ENCODE results near the gene C4BPA.

C4BPA gene

DNA sequence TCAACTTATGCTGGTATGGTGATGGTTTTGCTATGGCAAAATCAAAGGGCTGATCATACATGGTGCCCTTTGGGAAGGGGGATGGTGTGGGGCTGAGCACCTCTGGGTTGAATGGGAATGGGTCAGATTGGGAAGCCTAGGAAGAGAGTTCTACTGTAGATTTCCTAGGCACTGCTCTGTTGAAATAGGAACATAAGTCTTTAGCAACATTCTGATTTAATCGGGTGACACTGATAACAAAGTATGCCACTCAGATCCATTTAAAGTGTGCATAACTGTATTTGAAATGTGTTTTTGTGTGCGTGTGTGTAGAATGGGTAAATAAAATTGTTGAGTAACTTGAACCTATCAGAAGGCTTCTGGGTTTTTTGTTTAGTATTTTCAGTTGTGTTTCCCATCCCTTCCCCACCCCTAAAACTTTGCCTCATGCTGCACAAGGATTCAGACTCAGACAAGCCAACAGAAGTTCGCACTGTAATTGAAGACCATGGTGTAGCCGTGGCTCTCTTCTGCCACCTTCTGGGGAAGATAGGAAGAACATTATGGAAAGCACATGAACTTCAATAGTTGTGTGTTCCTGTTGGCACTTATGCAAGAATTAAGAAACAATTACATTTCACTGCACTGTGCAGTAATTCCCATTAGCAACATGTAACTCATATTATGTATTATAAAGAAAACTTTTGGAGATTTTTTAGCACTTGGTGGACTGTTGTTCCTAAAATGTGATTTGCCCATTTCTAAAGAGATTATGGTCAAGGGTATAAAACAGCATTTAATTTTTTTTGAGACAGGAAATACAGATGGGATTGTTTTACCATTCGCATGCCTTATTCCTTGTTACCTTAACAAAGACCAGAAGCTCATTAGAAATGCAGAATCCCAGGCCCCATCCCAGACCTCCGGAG is 26.3 kb upstream of the C4BPA start:
- peak; percentile 59 for DNase-seq

DNA sequence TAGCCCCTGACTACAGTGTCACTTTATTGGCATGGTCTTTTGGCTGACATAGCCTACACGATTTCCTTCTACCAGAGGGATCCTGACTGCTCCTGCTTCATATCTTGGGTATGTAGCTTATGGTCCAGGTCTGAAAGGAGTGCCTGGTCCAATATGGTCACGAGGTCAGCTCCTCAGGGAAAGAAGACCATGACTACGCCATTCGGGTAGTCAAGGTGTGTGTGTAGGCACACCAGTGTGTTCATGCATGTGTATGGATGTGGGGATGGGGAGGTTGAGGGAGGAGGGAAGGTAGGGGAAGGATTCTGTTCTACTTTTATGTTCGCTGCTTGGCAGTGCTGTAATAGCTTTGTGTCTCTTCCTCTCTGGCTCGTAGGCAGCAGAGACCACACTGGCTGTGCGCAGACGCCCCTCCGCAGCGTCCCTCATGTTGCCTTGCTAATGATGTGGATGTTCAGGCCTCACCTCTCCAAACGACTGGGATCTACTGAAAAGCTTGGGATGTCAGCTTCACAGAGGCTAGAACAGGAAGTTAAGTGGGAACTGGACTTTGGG is 25.4 kb upstream of the C4BPA start:
- DNase-seq, result no peak

DNA sequence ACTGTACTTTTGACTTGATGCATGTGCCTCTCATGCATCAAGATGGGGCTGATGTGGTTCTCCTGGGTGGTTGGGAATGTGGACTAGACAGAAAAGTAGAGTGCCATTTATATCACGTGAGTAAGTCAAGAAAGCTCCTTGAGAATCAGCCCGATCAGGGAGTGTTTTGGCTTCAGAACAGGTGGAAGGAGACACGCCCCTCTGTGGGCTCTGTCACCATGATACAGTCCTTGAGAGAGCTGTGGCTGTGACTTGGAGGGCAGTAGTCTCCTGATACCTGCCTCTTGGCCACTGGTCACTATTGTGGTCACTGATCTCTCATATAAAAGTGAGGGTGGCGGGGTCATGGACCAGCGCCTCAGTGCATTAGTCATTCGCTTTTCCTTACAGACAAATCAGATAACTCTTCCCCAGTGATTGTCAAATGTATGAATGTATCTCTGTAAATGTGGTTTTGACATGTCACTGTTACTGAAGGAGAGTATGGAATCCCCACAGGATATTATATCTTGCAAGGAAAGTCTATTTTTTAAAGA is 24.3 kb upstream of the C4BPA start:
- DNase-seq, result no peak

DNA sequence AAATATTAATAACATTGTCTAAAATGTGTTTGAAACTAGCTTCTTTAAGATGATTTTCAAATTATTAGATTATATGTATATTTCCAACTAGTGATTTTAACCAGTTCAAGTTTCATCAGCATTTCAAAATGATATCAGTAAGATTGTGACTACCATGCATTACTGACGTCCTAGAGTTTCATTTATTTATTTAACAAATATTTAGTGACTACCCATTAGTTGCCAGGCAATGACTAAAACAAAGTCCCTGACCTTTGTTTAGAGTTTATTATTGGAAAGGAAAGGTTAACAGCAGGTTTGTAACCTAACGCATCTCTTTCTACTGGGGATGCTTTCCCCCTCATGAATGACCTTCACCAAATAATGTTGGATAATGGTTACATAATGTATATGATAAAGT is 22.9 kb upstream of the C4BPA start:
- no peak for DNase-seq

DNA sequence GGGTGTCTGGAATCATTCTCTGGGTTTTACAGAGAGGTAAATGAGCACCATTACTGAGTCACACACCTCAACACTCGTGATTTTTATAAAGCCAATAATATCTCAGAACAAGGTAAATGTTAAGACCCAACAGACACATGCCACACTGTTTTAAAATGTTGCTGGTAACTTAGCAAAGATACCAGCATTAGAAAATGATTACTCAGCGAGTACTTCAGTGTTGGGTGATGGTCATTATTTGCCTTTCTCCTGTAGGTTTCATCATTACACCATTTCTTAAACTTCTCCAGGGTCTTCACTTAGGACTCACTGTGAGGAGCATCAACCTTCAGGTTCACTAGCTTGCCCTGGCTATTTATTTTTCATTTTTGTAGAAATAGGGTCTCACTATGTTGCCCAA is 22.2 kb upstream of the C4BPA start:
- DNase-seq, result no peak

DNA sequence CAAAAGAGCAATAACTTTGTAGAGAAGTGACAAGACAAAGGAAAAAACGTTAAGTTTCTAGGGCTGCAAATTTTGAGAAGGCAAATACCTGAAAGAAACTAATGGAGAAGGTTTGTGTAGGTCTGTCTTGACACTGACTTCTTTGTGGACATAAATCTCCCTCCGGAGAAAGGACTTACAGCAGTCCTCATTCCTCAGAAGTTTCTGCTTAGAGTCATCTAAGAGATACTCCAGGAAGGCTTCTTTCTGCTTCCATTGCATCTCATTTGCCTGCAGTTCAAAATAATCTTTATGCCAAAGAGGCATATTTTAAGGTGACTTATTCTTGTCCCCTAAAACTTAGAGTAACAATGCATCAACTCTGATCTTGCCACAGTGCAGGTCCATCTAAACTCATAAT is 19.8 kb upstream of the C4BPA start:
- no peak for DNase-seq

DNA sequence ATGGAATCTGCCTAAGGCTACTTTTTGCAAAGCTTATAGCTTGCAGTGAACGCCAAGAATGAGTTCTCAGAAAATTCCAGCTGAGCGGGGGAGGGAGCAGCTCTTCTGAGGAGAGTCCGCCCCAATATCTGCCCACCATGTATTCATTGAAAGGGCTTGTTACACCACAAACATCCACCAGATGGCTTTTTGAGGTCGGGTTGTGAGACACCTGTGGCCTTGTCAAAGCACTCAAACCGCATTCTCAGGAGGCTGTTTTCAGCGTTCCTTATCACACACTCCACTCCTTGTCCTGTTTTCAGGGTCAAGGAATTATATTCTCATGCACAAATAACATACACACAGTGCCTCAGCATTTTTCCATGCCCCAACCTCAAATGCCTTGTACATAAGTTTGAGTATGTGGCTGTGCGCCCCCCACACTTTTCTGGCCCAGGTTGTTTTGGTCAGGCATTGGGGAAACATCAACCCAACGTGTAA is 19.3 kb upstream of the C4BPA start:
- DNase-seq, result peak; percentile 36

DNA sequence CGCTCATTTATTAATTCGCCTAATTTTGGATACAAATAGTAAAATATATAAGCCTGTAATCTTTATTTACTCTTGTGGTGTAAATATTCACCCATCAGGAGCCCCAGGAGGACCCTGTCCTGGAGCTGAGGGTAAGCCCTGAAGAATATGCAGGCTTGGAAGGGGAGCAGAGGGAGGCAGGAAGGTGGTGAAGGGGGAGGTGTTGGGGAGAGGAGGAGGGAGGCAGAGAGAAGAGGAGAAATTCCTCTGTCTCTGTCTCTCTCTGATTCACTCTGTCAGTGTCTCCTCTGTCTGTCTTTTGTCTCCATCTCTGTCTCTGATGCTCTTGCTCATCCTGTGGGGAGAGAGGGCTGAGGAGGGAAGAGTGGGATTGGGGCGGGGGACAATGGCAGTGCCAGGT is 18.1 kb upstream of the C4BPA start:
- no peak for DNase-seq

DNA sequence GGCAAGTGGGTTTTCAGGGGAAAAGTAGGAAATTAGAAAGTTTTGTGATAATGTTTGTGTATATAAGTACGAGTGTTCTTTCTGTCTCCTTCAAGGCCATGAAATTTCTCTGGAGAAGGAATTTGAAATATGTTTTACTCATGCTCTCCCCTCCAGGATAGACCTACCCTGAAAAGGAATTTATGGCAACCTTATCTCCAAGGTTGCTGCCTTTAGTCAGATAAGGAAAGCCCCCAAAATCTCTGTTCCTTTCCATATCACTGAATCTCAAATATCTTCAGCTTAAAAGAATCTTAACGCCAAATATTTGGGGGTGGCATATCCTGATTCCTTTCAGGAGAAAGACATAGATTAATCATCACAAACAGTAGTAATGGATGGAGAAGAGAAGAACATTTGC is 15.9 kb upstream of the C4BPA start:
- no peak for DNase-seq

DNA sequence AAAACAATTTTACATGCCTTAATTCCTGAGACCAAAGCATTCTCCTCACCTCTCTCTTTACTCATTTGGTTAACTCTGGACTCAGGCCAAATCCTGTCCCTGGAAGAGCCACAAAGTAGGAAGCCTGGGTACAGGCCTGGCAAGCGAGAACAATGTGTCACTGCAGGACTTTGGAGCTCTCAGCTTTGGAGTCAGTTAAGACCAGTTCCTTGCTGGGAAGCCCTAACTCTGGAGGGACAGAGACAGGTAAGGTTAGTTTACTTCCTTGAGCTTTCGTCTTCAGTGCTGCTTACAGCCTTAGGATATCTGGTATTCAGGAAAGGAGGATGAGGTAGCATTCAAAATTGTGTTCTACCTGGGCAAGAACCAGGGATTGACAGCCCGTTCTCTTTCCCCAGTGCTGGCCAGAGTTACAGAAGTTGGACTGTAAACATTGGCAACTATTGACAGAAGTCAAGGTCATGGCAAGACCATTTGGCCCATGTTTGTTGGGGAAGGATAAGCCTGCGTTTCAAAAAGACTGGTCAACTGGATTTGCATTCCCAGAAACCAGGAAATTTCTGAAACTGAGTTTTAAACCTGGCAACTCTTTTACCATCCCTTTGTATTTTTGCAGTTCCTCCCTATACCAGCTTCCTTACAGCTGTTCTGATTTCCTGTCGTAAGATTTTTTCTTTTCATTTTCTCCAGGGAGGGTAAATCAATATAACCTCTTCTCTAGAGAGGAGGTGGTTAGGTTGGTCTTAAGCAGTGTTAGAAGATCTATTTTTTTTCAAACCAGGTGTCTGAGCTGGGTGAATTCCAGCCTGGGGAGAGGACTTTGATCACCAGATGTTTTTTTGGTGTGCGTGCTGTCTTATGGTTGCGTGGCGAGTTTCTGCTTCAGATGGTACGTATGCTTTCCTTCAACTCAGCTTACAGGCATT is 15.1 kb upstream of the C4BPA start, which contains the start of gene C4BPB:
C4BPB (plus strand) TSS at position 160 of the 926 bp plus-strand sequence; CDS start at position 832, 672 bp downstream.
- no peak for DNase-seq

DNA sequence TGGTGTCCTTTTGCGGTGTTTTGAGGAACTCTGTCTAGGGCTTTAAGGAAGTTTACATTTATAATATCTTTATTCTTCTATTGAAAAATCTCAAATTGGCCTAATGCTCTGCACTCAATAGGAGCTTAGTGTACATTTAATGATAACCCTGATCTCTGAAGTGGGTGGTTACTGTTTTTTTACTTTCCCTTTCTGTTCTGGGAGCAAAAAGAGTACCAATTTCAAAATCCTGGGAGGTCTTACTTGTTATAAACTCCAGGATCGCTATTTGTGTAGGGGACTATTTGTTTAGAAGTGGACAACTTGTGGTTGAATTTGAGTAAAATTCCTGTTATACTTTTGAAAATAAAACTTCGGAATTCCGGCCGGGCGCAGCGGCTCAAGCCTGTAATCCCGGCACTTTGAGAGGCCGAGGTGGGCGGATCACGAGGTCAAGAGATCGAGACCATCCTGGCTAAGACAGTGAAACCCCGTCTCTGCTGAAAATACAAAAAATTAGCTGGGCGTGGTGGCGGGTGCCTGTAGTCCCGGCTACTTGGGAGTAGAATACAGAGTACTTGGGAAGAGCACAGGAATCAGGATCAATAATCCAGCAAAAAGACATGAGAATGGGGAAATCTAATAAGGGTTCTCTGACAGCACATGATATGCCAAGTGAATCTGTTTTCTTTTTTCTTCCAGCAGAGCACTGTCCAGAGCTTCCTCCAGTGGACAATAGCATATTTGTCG is 14.2 kb upstream of the C4BPA start:
- no peak for DNase-seq

DNA sequence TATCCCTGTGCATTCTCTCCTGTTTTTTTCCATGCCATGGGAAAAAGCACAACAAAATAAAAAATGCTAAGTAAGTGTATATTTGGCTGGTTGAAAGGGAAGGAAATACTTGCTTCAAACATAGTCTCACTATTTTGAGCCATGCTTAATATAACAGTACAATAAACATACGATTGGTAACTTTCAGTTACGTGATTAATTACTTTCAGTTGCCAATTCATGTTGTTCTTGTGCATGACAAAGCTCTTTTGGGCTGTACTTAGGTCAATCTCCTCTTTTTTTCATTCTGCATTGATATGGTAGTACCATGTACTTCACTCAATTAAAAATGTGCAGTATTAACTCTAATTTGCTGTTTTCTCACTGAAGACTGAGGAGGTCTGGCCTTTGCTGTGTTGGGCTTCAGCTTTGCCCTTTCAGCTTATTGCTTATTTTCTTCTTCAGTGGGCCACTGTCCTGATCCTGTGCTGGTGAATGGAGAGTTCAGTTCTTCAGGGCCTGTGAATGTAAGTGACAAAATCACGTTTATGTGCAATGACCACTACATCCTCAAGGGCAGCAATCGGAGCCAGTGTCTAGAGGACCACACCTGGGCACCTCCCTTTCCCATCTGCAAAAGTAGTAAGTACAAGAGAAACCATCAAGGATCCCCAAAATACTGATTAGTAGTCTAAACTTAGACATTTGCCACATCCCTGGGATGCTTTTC is 12.7 kb upstream of the C4BPA start:
- no peak for DNase-seq

DNA sequence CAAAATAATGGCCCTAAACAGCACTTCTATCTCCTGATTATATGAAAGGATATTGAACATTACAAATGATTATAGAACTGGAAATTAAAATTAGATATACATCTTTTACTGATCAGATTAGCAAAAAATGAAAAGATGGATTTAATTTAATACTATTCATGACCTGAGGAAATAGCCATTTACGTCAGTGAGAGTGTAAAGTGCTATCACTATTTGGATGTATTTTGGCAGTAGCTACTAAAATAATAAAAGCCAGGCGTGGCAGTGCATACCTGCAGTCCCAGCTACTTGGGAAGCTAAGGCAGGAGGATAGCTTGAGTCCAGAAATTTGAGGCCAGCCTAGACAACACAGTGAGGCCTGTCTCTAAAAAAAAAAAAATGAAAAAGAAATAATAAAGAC is 10.1 kb upstream of the C4BPA start:
- DNase-seq, result no peak

DNA sequence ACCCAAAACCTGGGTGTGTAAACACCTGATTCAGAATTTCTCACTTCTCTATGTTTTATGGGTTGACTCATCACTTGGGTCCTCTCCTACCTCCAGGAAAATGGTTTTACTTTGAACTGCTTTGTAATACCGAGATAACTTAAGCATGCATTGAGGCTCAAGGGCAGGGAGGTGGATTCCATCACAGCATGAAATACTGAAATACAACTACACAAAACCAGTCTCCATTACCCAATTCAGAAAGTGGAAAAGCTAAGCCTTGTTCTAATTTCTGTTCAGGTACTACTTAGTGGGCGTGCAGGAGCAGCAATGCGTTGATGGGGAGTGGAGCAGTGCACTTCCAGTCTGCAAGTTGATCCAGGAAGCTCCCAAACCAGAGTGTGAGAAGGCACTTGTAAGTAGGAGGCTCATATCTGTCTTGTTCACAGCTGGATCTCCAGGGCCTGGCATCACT is 6.1 kb upstream of the C4BPA start:
- DNase-seq, result no peak

DNA sequence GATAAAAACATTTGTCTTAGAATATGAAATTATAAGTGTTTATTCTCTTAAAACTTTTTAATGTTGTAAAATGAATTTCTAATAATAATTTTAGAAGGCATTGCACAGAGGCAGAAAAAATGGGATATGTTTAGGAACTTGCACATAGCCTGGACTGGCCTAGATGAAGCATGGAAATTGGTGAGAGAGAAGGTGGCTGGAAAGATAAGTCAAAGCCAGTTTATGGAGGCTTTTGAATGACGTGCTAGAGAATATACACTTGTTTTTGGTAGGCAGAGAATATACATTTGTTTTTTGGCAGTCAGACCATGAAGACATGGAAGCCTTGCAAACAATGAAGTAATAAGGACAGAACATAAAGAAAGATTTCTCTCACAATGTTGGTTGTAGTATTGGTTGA is 2.3 kb upstream of the C4BPA start:
- no peak for DNase-seq

DNA sequence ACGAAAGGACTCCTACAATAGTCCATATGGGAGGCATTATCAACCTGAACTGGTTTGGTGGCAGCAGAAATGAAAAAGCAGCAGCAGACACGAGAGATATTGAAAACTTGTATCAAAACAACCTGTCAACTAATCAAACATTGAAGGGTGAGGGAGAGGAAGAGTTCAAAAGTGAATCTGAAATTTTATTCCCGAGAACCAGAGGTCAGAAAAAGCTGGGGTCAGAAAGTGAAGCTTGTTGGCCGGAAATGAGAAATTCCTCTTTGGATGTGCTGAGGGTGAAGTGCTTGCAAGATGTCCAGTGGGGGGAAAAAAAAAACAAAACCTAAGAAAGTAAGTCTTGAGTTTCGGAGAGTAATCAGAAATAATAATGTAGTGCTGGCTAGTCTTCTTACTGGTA is 1.9 kb upstream of the C4BPA start:
- DNase-seq, result no peak

DNA sequence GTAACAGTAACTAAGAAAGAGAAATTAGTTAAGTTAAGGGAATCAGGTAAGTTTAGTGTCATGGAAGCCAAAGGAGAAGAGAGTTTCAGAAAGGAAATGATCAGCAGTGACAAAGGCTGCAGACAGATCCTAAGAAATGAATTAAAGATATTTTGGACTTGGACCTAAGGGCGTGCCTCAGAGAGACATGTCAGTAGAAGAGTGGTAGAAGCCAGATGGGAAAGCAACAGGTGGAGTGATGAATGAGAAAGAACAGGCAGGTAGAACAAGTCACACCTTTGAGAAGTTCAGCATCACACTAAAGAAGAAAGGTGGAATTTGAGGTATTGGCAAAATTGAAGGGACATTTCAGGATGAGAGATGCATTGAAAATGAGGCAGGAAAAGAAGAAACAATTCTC is 1.4 kb upstream of the C4BPA start:
- no peak for DNase-seq

DNA sequence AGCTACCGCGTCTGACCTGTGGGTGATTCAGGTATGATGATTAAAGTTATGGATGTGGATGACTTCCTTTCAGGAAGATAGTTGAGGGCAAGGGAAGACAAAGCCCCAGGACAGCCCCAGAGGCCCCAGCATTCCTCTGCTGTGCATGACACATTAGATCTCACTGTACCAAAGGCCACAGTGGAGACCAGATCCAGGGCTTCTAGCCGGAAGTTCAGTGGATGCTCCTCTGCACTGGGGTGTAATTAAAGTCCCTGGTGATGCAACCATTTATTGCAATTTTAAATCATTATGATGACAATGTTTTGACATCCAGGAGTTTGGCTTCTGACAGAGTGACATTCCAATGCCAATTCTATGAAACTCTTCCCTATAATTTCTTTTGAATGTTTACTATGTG is 5.0 kb downstream of the C4BPA start:
- no peak for DNase-seq

DNA sequence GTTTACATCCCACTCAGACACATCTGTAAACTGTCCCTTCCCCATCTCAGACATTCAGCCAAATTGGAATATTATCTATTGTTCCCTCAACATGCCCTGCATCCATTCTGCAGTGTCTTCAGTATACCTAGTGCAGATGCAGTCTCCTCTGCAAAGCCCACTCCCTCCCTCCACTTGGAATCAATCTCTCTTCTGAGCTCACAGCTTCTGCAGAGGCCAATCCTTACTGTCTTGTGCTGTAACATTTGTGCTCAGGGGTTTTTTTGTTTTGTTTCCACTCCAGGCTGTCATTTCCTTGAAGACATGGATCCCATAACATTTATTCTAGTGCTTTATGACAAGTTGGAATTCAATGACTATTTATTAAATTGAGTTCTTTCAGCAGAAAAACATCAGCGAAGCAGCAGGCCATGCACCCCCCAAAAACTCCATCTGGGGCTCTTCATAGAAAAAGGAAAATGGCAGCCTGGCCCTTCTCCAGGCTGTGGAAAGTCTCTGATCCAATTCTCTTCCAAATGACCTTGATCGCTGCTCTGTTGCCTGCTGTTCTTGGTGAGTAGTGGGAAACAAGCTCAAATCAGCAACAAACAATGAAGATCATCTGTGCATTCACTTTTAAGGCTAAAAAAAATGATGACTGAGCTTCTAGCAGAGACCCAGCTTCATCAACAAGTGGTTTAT is 8.7 kb downstream of the C4BPA start:
- DNase-seq, result no peak

DNA sequence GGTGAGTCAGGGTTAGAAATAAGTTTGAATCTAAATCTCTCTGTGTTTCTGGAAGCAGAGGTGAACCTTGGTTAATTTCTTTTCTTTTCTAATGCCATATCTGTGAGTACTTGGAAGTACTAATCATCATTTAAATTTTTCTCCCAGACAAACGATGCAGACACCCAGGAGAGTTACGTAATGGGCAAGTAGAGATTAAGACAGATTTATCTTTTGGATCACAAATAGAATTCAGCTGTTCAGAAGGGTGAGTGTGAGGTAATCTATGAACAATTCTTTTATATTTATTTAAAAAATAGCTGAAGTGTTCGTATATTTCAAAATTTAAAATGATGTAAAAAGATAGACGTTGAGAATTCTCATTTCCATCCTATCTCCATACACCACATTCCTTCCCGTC is 11.2 kb downstream of the C4BPA start:
- no peak for DNase-seq

DNA sequence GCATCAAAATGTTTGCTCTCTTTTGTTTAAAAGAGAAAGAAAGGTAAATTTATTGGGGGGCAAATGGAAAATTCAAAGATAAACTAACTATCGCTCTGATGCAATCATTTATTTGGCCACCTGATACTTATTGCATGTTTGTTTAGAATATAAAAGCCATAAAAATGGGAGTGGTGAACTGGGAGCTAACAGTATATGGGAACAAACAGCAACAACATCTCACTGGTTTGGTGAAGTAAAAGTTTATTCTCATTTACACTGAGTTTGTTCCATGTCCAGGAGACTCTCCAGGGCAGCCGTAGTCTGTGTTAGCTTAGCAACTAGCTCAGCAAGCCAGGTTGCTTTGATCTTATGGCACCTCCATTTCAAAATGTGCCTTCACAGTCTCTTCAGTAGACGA is 20.4 kb downstream of the C4BPA start:
- DNase-seq, result no peak
